Femur (tissue), 1 donor: Measurements from ENCODE around the gene EPHA4.
A peak's percentile ranks its signal among the peaks of the same experiment; 100 is the strongest.

Source experiments
- DNase-seq: peaks from one replicate; pipeline ENCODE4 v3.0.0-alpha.2; 2017

EPHA4 gene

DNA sequence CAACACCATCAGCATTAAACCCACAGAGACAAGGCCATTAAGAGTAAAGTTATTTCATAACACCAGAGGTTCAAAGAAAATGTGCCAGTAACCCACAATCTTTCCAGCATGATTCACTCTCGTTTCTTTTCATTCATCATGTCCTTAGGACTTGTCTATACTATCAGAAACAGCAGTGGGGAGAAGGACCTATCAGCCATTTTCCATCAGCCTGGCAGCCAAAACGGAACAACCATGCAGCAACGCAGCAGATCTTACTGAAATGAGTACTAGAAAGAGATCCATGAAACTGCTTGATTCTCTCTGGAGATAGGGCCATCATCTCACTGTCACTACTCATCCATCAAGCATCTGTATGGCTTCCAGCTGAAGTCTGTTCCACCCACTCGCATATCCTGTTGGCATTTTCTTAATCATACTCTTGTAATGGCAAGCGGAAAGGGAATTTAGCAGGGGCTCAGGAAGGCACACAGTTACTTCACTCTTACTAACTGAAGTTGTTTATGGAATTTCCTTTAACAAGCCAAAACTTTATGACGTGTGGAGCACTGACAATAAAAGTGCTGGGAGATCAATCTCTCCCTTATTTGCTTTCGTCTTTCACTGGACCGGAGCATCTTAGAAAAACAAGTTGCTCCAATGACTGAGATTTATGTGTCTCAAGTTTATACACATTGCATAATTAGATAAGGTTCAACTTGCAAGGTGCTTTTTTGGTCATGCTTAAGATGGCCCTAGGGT is 69.7 kb downstream of the EPHA4 start:
- DNase-seq, result no peak

DNA sequence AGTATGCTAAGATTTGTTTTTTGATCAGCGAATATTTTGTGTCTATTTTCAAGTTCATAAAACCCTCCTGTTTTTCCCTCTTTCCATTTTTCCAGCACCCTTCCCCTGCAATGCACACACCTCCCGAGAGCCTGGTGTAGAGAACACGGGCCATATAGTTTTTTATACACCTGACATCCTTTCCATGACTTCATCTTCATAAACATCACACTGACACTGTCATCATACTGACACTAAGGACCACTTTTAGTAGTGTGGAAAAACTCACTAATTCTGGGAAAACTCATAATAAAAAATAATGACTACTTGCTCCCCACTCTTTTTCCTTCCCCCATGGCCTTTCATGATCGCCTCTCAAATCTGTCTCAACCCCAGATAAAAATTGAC is 70.2 kb downstream of the EPHA4 start:
- no peak for DNase-seq

DNA sequence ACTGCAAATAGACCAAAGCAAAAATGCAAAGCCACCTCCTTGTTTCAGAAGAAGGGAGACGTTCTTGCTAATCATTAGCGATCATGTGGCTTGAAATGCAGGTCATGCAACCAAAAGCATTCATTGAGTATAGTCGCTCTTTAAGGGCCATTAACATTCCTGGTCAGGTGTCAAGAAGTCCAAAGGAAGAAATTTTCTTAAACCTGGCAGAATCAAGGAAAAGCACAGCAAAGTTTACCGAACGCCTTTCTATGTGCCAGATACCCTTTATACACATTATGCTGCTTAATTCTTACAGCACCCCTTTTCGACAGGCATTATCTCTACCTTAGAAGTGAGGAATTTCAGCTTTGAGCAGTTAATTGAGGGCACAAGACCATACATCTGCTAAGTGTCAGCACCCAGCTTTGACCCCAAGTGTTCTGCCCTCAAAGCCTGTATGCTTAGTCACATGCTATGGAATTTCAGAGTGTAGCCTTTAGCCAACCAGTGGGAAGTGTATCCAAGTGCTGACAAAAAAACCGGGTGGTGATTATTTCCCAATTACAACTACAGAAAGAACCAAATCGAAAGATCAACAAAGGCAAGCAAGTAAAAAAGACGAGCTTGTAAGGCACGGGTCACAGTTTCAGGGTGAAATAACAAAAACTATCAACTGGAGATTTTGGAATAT is 70.8 kb downstream of the EPHA4 start:
- DNase-seq, result no peak

DNA sequence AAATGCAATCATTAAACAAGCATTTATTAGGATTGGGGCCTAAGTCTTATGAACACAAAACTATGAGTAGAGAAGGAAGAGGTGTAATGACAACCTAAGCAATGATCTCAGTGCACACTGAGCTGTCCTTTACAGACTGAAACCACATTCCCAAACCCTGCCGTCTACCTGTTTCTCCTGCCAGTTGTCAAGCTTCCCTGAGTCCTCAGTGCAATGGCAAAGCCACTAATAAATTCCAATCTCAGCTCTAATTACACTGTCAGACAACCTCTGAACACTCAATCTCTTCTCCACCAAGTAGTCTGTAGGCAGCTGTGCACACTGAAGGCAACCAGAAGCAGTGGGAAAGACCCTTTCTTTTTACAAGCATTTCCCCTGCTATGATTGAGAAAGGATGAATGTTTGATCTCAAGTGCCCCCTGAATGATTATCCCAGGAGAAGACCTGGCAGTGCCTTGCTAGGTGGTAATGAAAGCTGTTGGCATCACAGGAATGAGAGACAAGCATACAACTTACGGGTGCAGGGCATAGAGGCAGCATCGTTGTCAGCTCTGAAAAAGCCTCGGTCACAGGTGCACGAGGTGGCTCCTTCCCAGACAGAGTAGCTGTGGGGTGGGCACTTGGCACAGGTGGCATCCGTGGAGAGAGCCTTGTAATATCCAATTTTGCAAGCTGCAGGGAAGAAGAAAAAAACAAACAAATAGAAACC is 71.4 kb downstream of the EPHA4 start:
- DNase-seq, result no peak

DNA sequence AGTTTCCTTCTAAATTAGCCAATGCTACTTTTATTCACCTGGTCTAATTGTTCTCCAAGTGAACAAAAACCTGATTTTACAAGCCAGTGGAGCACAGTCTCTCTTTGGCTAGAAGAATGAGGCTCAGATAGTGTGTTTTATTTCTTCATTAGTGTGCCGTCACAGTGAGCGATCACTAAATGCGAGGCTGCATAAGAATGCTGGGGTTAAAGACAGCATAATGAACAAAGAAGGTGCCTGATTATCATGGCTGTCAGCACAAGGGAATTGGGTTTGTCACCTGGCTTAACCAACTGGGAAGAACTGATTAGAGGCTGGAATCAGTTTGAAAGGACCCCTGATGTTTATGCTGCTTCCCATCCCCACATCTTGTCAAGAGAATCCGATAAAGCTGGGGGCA is 76.4 kb downstream of the EPHA4 start:
- DNase-seq, result no peak

DNA sequence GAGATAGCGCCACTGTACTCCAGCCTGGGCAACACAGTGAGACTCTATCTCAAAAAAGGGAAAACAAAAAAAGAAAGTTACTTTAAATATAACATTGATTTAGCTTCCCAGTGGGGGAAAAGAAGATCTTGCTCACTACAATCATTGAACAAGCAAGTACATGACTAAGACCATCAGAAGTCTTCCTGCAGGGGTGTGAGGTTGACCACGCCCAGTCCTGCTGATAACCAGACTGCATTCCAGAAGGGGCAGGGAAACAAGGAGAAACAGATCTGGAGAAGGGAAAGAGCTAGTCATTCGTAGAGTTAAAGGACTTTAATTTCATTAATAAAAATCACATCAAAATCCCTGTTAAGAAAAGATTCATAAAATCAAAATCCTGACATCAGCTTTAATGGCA is 77.5 kb downstream of the EPHA4 start:
- DNase-seq, result no peak

DNA sequence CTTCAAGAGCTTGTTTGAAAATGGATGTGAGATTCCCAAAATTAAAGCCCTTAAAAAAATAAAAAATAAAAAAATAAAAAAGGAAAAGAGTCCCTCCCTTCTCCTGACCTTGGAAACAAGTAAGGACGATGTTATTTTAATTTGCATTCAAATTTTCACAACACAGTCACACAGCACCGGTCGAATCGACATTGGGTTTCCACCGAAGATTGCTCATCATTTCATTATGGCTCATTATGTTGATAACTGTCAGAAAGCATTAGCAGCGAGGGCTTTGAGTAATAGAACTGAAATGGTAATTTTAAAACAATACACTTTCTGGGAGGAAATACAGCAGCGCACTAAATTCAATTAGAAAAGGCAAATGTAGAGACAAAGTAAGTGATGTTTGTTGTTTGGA is 78.7 kb downstream of the EPHA4 start:
- no peak for DNase-seq

DNA sequence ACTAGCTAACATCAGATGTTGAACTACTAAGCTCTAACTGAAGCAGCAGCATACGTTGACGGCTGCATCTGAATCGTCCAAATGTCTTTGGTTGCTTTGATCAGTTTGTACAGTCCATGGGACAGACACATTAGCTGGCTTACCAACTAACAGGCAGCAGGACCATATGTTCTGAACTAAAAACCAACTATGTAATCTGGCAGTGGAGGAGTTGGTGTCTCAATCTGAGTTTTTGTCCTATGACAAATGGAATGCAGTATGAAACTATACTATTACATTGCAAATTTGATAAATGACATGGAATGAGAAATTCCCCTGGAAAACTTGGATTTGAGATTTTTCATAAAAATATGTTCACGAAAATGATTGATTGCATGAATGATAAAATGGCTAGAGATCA is 79.5 kb downstream of the EPHA4 start:
- DNase-seq, result no peak

DNA sequence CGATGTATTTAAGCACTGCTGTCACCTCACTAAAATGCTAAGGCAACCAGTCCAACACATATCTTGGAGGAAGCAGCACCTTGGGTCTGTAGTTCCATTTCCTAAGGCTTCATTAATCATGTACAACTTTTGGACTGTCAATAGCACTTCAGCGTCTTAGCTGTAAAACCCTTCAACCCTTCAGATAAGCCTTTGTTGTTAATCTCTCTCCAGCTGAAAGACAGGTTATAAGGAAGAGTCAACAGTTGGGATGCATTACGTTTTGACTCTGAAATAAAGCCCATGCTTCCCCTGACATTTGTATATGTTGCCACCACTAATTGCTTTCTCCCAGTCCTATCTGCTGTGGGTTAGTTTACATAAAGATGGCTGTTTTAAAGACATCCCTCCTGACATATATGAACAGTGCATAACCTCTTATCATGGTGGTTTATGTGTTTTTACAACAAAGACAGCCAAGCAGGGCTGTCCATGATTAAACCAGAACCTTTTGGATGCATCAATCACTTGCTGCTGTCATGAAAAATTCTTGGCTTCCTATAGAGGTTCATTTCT is 81.5 kb downstream of the EPHA4 start:
- no peak for DNase-seq

DNA sequence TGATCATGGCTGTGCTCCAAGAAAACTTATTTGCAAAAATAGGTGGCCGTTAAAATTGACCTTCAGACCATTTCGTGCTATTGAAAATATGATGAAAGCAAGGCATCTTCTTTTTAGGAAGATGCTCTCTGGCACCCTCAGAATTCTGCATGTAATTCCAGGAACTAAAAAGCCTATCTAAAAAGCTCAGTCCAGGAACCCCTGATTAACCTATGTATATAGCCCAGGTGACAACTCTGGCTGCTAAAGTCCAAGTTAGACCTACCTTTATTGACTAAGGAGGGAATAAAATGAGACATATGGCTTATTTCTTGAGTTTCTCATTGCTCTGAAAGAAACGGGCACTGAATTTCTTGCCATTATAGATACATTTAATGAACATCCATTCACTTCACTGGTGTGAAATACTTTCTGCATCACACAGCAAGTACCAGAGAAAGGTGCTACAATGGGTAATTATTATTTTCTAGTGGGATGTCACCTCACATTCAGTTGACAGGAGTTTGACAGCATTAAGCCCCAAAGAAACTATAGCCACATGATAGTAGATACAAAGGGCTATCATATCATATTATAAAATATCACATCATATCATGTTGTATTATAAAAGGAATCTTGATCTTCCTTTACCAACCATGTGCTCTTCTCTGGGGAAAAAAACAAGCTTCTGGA is 83.8 kb downstream of the EPHA4 start:
- DNase-seq, result no peak

DNA sequence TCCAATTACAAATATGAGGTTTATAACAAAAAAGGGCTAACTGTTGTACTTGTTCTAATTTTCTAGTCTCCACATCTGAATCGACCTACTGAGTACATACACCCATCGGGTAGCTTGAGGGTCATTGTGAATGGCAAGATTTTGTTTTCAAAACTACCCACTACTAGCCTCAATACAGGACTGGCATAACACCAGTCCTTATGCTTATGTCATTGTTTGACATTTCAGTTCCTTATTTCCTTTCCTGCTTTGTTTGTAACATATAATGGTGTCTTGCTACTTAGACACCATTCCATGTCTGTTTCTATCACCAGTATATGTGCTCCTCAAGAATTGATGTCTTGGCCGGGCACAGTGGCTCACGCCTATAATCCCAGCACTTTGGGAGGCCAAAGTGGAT is 86.0 kb downstream of the EPHA4 start:
- no peak for DNase-seq

DNA sequence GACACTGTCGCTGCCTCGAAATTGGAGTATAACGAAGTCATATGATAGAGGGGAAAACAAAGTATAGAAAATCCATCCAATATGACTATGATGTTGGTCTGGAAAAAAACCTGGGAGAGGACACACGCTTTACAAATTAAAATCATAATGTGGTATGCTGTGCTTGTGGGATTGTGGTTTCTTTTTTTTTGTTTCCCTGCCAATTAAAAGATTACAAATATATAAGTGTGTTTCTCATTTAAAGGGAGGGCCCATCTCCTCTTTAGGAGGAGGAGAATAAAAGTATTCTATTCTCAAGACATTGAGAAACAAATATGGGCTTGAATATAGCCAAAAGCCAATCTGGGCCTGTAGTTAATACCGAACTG is 86.6 kb downstream of the EPHA4 start:
- DNase-seq, result no peak

DNA sequence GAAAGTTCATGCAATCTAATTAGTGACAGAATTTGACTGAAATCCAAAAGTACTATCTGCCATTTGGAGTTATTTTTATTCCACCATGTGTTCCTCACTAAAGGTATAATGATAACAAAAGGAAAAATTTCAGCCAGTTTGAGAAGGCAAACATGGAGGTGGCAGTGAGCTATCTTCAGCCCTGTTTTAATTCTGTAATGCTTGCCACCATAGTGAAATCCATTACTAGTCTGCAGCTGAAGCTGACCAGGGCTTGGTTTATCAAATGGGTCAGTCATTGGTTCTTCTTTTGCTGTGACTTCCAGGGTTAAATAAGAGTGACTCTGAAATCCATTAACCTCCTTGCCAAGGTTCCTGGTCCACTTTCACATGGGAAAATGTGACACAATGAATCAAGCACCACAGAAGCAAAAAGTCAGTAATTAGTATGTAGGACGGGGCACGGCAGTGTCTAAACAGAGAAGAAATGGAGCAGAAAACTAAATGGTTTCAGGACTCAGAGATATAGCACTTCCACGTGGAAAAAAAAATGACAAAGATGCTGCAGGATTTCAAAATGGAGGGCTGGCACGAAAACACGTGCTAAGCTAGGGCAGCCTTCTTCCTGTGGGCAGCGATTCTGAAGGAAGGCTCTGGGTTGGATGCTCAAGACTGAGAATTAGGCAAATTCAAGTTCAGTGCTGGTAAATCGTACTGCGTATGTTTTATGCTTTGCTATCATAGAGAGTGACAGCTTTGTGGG is 87.2 kb downstream of the EPHA4 start:
- no peak for DNase-seq

DNA sequence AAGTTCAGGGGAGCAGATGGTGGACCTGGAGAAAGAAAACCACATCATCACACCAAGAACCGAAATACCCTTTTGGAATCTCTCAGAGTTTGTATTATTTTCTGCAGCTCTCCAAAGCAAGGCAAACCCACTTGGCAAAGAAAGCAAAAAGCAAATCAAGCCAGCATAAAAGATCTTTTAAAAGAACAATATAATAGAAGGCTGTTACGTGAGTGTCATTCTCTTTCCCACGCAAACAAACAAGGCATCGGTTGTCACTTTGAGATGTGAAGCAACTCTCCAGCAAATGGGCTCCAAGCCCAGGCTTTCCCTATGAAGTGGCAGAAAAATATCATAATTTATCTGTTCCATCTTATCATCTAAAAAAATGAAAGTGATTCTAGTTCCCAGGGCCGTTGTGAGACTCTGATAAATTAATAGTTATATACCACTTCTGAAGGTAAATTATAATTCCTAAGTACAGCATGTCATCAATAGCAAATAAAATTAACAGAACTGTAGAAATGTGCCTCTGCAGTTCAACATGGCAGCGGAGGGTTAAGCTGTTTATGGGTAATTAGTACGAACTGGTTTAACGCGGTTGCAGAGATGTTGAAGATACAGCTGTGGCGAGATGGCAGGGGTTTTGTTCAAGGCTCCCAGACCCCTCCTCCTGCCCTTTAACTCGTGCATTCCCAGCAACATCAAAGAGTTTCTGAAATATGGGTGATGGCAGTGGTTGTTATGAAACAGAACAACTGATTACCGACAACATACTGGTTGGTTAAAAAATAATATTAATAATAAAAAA is 89.2 kb downstream of the EPHA4 start:
- DNase-seq, result no peak

DNA sequence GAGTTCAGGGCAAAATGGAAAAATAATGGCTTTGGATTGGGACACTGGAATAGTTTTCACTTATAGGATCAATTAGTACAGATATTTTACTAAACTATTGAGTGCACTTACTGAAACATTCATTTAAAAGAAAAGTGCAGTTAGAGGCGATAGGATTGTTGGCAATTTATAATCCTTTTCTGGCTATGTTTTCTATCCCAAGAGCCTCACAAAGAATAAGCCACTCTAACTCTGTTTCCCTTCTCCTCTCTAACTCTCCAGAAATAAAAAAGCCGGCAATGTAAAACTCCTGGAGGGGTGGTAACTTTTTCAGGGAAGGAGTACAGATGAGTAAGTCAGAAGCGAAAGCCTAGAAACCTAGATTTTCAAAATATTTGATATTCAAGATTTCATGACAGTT is 91.3 kb downstream of the EPHA4 start:
- DNase-seq, result no peak

DNA sequence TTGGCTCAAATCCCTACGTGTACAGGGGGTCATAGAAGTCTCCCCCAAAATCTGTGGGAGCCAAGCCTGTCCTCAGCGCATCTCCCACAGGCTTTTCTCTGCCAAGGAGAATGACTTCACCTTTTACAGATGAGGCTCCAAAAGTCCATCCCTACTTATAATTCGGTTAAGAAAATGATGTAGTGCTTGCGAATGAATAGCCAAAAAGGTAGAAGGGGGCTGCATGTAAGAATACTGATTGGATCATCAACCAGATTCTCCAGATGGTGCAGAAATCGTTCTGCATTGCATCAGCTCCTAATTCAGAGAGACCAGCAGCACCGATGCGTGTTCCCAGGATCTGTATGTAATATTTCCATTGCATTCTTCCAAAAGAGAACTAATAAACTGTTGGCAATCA is 91.9 kb downstream of the EPHA4 start:
- peak; percentile 56 for DNase-seq

DNA sequence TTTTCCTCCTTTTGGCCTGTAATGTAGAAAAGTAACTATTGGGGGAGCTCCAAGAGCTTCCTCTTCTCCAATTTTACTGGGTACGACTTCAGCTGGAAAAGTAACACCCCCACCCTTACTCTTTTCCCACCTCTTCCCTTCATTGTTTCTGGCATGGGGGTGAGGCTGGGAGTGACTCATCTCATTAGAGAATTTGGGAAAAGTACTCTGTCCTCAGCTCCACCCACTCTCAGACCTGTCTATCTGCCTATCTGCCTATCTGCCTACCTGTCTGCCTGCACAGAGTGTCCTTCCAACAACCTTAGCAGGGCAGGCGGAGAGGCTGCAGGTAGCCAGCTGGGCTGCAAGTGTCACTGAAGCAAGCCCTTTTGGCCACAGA is 93.6 kb downstream of the EPHA4 start:
- DNase-seq, result no peak

DNA sequence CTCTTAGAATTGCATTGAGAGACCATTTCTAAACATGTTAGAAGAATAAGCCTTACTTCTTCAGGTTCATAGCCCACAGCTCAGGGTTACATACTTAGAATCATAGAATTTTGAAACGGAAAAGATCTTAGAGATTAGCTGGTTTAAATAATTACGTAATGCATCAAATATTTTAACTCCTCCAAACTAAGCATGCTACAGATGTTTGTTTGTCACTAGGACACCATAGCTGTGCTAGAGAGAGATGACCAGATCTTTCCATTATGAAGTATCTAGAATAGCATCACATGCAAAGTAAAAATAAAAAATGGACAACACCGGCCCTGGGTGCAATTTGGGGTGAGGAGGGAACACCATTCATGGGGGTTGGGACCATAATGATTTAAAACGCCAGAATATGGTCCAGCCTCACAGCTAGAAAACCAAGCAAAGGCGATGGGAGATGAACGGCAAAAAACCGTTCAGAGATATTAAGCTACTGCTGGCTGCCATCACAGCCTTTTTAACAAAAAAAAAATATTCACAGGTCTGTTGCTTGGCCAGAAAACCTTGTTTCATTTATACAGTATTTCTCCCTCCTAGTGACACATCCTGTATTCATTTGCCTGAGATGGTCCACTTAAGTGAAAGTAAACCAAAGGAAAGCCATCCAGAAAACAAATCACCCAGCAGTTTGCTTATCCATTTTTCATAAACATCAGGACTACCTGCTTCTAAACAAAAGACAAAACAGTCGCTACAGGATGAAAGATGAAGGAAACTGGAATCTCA is 94.2 kb downstream of the EPHA4 start:
- no peak for DNase-seq

DNA sequence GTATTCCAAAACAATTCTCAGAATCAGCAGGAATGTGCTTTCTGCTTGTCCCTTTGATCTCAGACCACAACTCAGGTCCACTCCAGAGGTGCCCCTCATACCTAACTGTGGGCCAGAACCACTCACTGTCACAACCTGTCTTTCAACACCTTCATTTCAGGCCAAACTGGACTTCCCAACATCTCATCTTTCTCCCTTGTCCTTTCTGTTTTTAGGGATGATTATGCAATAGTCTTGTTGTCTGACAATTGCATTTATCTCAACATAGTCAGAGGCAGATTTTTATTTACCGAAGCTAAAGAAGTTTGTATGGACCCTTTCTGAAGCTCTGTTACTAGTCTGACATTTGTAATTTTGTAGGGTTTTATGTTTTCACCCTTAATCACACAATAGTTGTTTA is 95.9 kb downstream of the EPHA4 start:
- no peak for DNase-seq

DNA sequence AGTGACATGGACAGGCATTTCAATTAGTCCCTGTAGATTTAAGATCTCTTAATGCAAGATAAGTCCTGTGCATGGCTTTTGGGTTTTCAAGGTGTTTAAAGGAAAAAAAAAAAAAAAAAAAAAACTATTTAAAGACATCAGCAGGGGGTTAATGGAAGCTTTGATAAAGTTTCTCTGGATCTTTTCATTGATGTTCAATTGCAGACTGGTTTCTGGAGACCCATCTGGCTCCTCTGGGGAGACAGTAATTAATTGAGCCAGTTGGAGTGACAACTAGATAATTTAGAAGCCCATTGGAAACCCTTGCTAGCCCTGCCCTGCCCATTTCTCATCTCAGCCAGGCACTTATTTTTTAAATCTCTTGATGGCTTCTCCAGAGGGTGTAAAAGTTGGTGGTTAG is 98.7 kb downstream of the EPHA4 start:
- DNase-seq, result no peak

DNA sequence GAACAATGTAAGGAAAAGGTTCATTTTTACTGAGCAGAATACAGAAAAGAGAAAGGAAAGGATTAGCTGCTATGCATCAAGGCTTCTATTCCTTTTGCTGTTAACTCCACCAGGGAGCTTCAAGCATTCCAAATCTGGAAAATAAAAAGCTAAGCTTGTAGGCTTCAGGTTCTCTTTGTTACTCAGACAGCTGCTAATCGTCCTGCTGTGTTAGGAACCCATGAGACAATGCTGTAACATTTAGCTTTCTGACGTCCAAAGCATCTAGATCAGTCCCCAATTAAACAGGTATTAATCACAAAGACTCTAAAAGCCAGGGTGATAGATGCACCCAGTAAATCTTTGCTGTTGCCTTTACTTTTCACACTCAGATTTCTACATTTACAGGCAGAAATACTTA is 103.8 kb downstream of the EPHA4 start:
- DNase-seq, result no peak
